ENCODE measurements around the gene ASB4.

DNA sequence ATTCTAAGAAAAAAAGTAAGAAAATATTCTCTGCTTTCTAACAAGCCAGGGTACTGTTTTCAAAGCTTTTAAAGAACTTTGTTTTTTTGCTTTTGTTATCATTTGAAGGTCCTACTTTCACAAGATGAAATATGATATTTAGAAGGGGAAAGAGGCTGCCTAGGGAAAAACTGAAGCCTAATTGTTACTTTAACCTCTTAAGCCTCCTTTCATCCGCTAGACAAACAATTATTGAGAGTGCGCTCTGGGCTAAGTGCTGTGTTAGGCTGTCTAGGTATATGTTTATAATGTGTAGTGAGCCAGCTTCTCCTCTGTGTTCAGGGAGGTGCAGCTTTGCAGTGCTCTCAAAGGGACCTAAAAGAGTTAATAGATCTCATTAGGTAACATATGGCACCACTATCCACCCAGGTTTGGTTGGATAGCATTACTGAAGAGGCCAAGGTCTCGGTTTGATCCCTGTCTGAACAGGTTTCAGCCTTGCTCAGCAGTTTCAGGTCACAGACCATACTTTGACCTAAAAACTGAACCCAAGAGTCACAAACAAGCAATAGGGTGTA lies 92.6 kb downstream of the ASB4 start:
- TF ChIP-seq, protein P1, sequence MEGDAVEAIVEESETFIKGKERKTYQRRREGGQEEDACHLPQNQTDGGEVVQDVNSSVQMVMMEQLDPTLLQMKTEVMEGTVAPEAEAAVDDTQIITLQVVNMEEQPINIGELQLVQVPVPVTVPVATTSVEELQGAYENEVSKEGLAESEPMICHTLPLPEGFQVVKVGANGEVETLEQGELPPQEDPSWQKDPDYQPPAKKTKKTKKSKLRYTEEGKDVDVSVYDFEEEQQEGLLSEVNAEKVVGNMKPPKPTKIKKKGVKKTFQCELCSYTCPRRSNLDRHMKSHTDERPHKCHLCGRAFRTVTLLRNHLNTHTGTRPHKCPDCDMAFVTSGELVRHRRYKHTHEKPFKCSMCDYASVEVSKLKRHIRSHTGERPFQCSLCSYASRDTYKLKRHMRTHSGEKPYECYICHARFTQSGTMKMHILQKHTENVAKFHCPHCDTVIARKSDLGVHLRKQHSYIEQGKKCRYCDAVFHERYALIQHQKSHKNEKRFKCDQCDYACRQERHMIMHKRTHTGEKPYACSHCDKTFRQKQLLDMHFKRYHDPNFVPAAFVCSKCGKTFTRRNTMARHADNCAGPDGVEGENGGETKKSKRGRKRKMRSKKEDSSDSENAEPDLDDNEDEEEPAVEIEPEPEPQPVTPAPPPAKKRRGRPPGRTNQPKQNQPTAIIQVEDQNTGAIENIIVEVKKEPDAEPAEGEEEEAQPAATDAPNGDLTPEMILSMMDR (IDR thresholded peaks at IDR 0.05) = no peak
- TF ChIP-seq POLR2A (IDR thresholded peaks at IDR 0.05) (no peak), POLR2AphosphoS5 (IDR thresholded peaks at IDR 0.05) (no peak)

All from prostate gland (tissue), 2 donors.